SK-N-DZ (cell line): ENCODE measurements around the gene SLC35A4.
"Not testable (repeated sequence)": the region's sequence is repeated elsewhere in the genome, so short reads cannot be mapped to it uniquely, and the experiment has no call there.

Source experiments
- DNase-seq: peaks from one replicate; pipeline ENCODE4 v3.0.0-alpha.2; 2015; ENCODE audit warnings: low spot score
- small RNA-seq, 2 experiments: library from RNA; depleted of rRNA; stranded (forward); fragments of <200 nt; gene quantifications; one replicate each; pipeline ENCODE3, GENCODE V24; 2014

Gene SLC35A4

GRCh38 chr5:140588311-140589070 is 23.9 kb downstream of the SLC35A4 start:
- DNase-seq: no peak

GRCh38 chr5:140590861-140591260 is 26.2 kb downstream of the SLC35A4 start:
- DNase-seq: no peak

GRCh38 chr5:140591747-140592372 is 27.2 kb downstream of the SLC35A4 start:
- no peak for DNase-seq

GRCh38 chr5:140593070-140593469 is 28.4 kb downstream of the SLC35A4 start:
- DNase-seq: not testable (repeated sequence)

GRCh38 chr5:140594169-140594568 is 29.5 kb downstream of the SLC35A4 start:
- DNase-seq: no peak

- no peak for DNase-seq
These were observed 31.1 kb downstream of the SLC35A4 start for GRCh38 chr5:140595538-140596300.

- no peak for DNase-seq
These were observed 31.7 kb downstream of the SLC35A4 start for GRCh38 chr5:140596321-140596741.

- no peak for DNase-seq
These were observed 34.2 kb downstream of the SLC35A4 start for GRCh38 chr5:140598836-140599235.

- DNase-seq: no peak
These were observed 35.5 kb downstream of the SLC35A4 start for GRCh38 chr5:140600096-140600495.

GRCh38 chr5:140602147-140602546 is 37.5 kb downstream of the SLC35A4 start:
- DNase-seq: no peak

- DNase-seq: not testable (repeated sequence)
These were observed 38.7 kb downstream of the SLC35A4 start for GRCh38 chr5:140603446-140603698.

- no peak for DNase-seq
These were observed 39.1 kb downstream of the SLC35A4 start for GRCh38 chr5:140603734-140604133.

GRCh38 chr5:140605879-140606278 is 41.3 kb downstream of the SLC35A4 start:
- no peak for DNase-seq

- peak; percentile 27 for DNase-seq
These were observed 42.4 kb downstream of the SLC35A4 start for GRCh38 chr5:140607031-140607430.

GRCh38 chr5:140608722-140609121 is 44.1 kb downstream of the SLC35A4 start:
- DNase-seq: no peak

- DNase-seq: no peak
These were observed 44.5 kb downstream of the SLC35A4 start for GRCh38 chr5:140609126-140609525.

- no peak for DNase-seq
These were observed 46.4 kb downstream of the SLC35A4 start for GRCh38 chr5:140611020-140611521.

Small RNAs within 50 kb of the gene (small RNA-seq; reads per million reads assigned to genes)
- gene RF00279: 0 to 0.47 reads per million in 2 experiments
- 0 to 0.03 reads per million in 2 experiments for gene RF00443
